Measurements from ENCODE around the gene TSPO2. TPM values are rescaled to one million over a fixed set of nuclear protein-coding genes. Genes with fewer than 3 reads are reported as not detected.

The TSPO2 gene, protein sequence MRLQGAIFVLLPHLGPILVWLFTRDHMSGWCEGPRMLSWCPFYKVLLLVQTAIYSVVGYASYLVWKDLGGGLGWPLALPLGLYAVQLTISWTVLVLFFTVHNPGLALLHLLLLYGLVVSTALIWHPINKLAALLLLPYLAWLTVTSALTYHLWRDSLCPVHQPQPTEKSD
- total RNA-seq (2022; extraction: Qiagen RNA extraction): 0.09 TPM in 1 of 5 replicates, not detected in the others

GRCh38 chr6:41042226-41043055 is at the start of gene TSPO2:
TSPO2 (plus strand) TSS chr6:41042467; CDS start chr6:41042986, 519 bp downstream.

DNA sequence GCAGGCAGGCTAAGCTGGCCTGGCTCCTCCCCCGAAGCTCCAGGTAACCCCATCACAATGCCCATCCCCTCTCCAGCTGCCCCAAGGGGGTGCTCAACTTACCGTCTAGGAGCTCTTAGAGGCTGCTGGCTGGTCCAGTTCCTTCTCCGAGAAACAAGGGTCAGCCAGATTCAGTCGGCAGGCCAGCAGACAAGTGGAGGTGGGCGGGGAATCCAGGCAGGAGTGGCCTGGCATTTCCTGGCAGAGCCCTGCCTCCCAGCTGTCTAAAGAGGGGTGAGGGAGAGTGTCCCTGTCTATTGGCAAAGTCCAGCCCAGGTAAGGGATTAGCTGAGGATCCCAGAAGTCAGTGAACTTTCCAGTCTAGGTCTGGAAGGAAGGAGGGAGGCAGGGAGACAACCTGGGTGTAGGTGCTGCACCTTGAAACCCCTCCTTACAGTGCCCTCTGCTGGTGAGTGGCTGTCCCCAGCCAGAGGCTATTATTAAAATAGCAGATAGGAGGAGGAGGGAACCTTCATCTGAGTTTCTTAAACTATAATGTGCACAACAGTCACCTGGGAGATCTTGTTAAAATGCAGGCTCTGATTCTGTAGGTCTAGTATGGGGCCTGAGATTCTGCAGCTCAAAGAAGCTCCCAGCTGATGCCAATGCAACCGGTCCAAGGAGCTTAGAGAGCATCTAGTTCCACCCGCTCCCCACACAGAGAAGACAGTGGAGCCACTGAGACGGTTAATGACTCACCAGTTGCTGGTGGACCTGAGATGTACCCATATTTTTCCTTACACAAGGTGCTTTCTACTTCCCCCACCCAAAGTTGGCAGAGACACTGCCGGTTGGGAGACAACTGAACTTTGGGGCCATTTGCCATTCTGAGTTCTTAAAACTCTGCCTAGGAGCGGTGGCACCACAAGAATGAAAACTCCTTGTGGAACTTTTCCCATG is 2.9 kb upstream of the TSPO2 start, which contains the start of gene UNC5CL:
Gene UNC5CL (minus strand): TSS at position 162 of the 939 bp plus-strand sequence. CDS start 4,147 bp downstream, outside the sequence.

GRCh38 chr6:41053041-41053440 is 10.8 kb downstream of the TSPO2 start, which contains the start of gene APOBEC2:
APOBEC2 (plus strand) TSS chr6:41053202; CDS start chr6:41053348, 146 bp downstream.

DNA sequence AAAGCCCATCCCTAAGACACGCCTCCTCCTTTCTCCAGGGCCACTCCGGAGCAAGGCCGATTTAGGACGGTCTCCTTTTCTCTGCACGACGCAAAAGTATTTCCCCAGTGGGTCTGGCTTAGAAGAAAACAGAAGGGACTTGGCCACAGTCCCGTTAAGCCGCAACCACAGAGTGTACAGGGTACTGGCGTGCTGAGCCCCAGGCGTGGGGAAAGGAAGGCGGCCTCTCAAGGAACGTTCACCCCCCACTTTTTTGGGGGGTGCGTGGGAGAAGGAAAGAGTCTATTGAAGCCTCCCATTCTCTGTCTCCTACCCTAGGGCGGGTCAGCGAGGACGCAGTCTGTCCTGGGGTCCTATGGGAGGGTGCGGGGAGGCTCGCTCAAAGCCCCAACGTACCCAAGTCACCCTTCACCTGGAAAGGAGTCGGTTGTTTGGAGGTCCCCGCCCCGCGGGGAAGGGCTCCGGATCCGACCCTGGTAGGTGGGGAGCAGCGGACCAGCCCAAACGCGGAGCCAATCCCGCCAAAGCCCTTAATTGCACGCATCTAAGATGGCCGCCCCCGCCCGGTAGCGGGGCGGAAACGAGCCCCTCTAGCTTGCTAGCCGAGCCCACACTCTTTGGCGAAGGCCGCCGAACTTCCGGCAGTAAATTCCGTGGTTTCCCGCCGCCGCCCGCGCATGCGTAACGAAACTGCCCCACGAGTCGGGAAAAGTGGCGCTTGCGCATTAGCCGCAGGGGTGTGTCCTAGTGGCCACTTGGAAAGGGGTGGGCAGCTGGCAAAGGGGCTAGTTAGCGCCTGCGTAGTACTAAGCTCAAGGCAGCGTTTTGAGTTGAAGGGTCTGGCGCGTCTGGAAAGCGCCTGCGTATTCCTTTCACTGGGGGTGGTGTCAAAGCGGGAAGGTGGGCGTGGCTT is 29.9 kb downstream of the TSPO2 start, which contains the start of gene OARD1:
Gene OARD1 (minus strand): TSS at position 434 of the 913 bp plus-strand sequence. CDS start 722 bp downstream, outside the sequence.

DNA sequence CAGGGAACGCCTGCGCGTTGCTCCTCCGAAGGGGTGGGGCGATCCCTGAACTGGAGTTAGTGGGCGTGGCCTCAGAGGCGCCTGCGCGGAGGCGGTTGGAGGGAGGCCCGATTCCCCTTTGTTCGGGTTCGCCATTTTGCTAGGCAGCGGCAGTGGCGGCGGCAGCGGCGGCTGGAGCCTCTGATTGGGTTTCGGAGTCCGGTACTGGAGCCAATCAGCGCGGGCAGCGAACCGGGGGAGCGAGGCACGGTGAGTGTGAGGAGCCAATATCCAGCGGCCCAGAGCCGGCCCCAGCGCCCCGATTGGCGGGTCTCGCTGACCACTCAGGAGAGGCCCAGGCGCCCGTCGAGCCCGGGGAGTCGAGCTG is 30.6 kb downstream of the TSPO2 start, which contains the start of gene NFYA:
Gene NFYA (plus strand): TSS at position 139 of the 367 bp plus-strand sequence. CDS start 6,116 bp downstream, outside the sequence.

Other genes starting within 250 kb of the TSPO2 start
- 0.34 to 0.78 TPM (median 0.62 TPM) in 5 replicates for gene UNC5CL, start 3.2 kb upstream of the TSPO2 start, total RNA-seq (2022; extraction: Qiagen RNA extraction)
- not detected in 5 replicates for gene APOBEC2, start 10.7 kb downstream of the TSPO2 start, total RNA-seq (2022; extraction: Qiagen RNA extraction)
- 17.1 to 20.7 TPM (median 18.7 TPM) in 5 replicates for gene OARD1, start 29.9 kb downstream of the TSPO2 start, total RNA-seq (2022; extraction: Qiagen RNA extraction)
- 10.3 to 14.3 TPM (median 12.7 TPM) in 5 replicates for gene NFYA, start 30.5 kb downstream of the TSPO2 start, total RNA-seq (2022; extraction: Qiagen RNA extraction)
- not detected in 5 replicates for gene TREML1, start 111.9 kb downstream of the TSPO2 start, total RNA-seq (2022; extraction: Qiagen RNA extraction)
- gene TREM2, start 120.6 kb downstream of the TSPO2 start, total RNA-seq (2022; extraction: Qiagen RNA extraction): 0.07 TPM in 1 of 5 replicates, not detected in the others
- gene TREML2, start 158.7 kb downstream of the TSPO2 start, total RNA-seq (2022; extraction: Qiagen RNA extraction): not detected in 5 replicates
- gene TREML4, start 185.9 kb downstream of the TSPO2 start, total RNA-seq (2022; extraction: Qiagen RNA extraction): not detected in 5 replicates
- 0.09 to 0.33 TPM (median 0.16 TPM) in 5 replicates for gene TREM1, start 244.2 kb downstream of the TSPO2 start, total RNA-seq (2022; extraction: Qiagen RNA extraction)